Measurements from ENCODE around the gene KSR2.
"Not testable (repeated sequence)": the region's sequence is repeated elsewhere in the genome, so short reads cannot be mapped to it uniquely, and the experiment has no call there.

KSR2 gene

GRCh38 chr12:117761528-117762100 lies 207.2 kb downstream of the KSR2 start:
- TF ChIP-seq CTCF (IDR thresholded peaks at IDR 0.05) = no peak
- H3K27ac ChIP-seq = no peak overlapping the region
- no peak overlapping the region for H3K4me3 ChIP-seq
- DNase-seq (ENCODE audit: low spot score) = no peak

GRCh38 chr12:117760990-117761389 lies 207.8 kb downstream of the KSR2 start:
- DNase-seq (ENCODE audit: low spot score) = no peak
- no peak for TF ChIP-seq CTCF (IDR thresholded peaks at IDR 0.05)
- H3K4me3 ChIP-seq = no peak overlapping the region
- H3K27ac ChIP-seq = no peak overlapping the region

- no peak for TF ChIP-seq CTCF (IDR thresholded peaks at IDR 0.05)
- no peak overlapping the region for H3K27ac ChIP-seq
- no peak for DNase-seq (ENCODE audit: low spot score)
- no peak overlapping the region for H3K4me3 ChIP-seq
Measured at GRCh38 chr12:117750657-117751056, 218.1 kb downstream of the KSR2 start.

GRCh38 chr12:117749431-117749830 lies 219.4 kb downstream of the KSR2 start:
- TF ChIP-seq CTCF (IDR thresholded peaks at IDR 0.05) = no peak
- H3K27ac ChIP-seq = no peak overlapping the region
- no peak for DNase-seq (ENCODE audit: low spot score)
- H3K4me3 ChIP-seq = no peak overlapping the region

- H3K27ac ChIP-seq; H3K4me3 ChIP-seq; DNase-seq (ENCODE audit: low spot score): not testable (repeated sequence)
Measured at GRCh38 chr12:117746358-117746757, 222.4 kb downstream of the KSR2 start.

- Histone ChIP-seq H3K27ac (no peak overlapping the region), H3K4me3 (no peak overlapping the region)
- no peak for DNase-seq (ENCODE audit: low spot score)
- no peak for TF ChIP-seq CTCF (IDR thresholded peaks at IDR 0.05)
Measured at GRCh38 chr12:117744418-117744817, 224.4 kb downstream of the KSR2 start.

GRCh38 chr12:117743761-117744160 lies 225.0 kb downstream of the KSR2 start:
- H3K4me3 ChIP-seq = no peak overlapping the region
- no peak for DNase-seq (ENCODE audit: low spot score)
- H3K27ac ChIP-seq = no peak overlapping the region
- TF ChIP-seq CTCF (IDR thresholded peaks at IDR 0.05) = no peak

- TF ChIP-seq CTCF (IDR thresholded peaks at IDR 0.05) = no peak
- H3K4me3 ChIP-seq = no peak overlapping the region
- H3K27ac ChIP-seq = no peak overlapping the region
- no peak for DNase-seq (ENCODE audit: low spot score)
Measured at GRCh38 chr12:117742721-117743120, 226.1 kb downstream of the KSR2 start.
